GM12878 (cell line): ENCODE data around the gene CHRNE. TPM values are rescaled to one million over a fixed set of nuclear protein-coding genes. Genes with fewer than 3 reads are reported as not detected.

Source experiments
- ATAC-seq: fragments of 200-7000 bp; cut with Tn5 transposase; 3 replicates; pipeline ENCODE4 v1.9.1; 2020; ENCODE audit warnings: mild to moderate bottlenecking, moderate library complexity
- BruUV-seq: library from RNA; stranded (reverse); fragments of 400-500 nt; replicated peaks from 2 replicates; lab custom pipeline; 2021; lab: Mats Ljungman, UMichigan
- CTCF ChIA-PET: fragments of 300-600 bp; sonication (Branson Sonifier 250); formaldehyde crosslinking; extraction: SDS; loops from one replicate; lab custom pipeline; 2021; ENCODE audit warnings: inconsistent platforms; lab: Yijun Ruan, JAX
- POLR2A ChIA-PET: fragments of 350-600 bp; formaldehyde crosslinking; extraction: SDS; loops from one replicate; lab custom pipeline; 2021; ENCODE audit warnings: inconsistent platforms; lab: Charles Lee
- RAD21 ChIA-PET: fragments of 300-600 bp; sonication (Branson Sonifier 250); formaldehyde crosslinking; loops from one replicate; lab custom pipeline; 2023; ENCODE audit warnings: antibody characterized with exemption; ENCODE audit not compliant: unreplicated experiment; lab: Charles Lee
- SMC1A ChIA-PET: fragments of 300-600 bp; sonication (Branson Sonifier 250); formaldehyde crosslinking; loops from one replicate; lab custom pipeline; 2023; ENCODE audit not compliant: unreplicated experiment, uncharacterized antibody; lab: Charles Lee
- DNase-seq: peaks from one replicate; pipeline ENCODE4 v3.0.0-alpha.2; 2011; ENCODE audit warnings: low read depth, low spot score
- FAIRE-seq: peaks from 3 replicates; lab custom pipeline; 2011; peaks lifted over from hg19 to GRCh38; lab: Jason Lieb, UNC
- H2AFZ ChIP-seq: 2 replicates; pipeline ENCODE4 v1.6.0; 2011; ENCODE audit warnings: low read depth, low read length, control low read depth; ENCODE audit not compliant: control insufficient read depth
- H3K27ac ChIP-seq: 2 replicates; pipeline ENCODE4 v1.5.1; 2011; ENCODE audit warnings: control low read depth; ENCODE audit not compliant: control insufficient read depth, insufficient read depth
- H3K27me3 ChIP-seq, 2 experiments: replicated peaks in 1 of 2; 2 replicates each; pipeline versions ENCODE4 v1.6.0 to v1.6.1; 2011; ENCODE audit warnings: low read length in 1 of 2; ENCODE audit not compliant: control insufficient read depth in 2 of 2, insufficient read depth in 2 of 2
- H3K36me3 ChIP-seq, 2 experiments: 2 replicates each; pipeline ENCODE4 v1.5.1; 2011; ENCODE audit warnings: low read length in 1 of 2; ENCODE audit not compliant: control insufficient read depth in 2 of 2, insufficient read depth in 2 of 2
- H3K4me1 ChIP-seq: 2 replicates; pipeline ENCODE4 v1.6.1; 2011; ENCODE audit warnings: mild to moderate bottlenecking, low read length, moderate library complexity, mixed read lengths; ENCODE audit not compliant: control insufficient read depth, insufficient read depth
- H3K4me2 ChIP-seq: 2 replicates; pipeline ENCODE4 v1.6.0; 2011; ENCODE audit warnings: control low read depth; ENCODE audit not compliant: control insufficient read depth, insufficient read depth
- H3K4me3 ChIP-seq: fragments of 200-600 bp; sonication (generic); 2 replicates; pipeline ENCODE4 v1.5.1; 2016
- H3K79me2 ChIP-seq: 2 replicates; pipeline ENCODE4 v1.6.0; 2011; ENCODE audit warnings: low read length; ENCODE audit not compliant: control insufficient read depth, insufficient read depth
- H3K9ac ChIP-seq: 2 replicates; pipeline ENCODE4 v1.8.0; 2011; ENCODE audit warnings: low read length, control low read depth, mixed read lengths; ENCODE audit not compliant: control insufficient read depth, insufficient read depth
- H3K9me3 ChIP-seq: replicated peaks from 3 replicates; pipeline ENCODE4 v1.5.1; 2011; ENCODE audit warnings: mild to moderate bottlenecking, low read length; ENCODE audit not compliant: control insufficient read depth, insufficient read depth
- H4K20me1 ChIP-seq: 2 replicates; pipeline ENCODE4 v1.6.0; 2011; ENCODE audit not compliant: control insufficient read depth, insufficient read depth
- HDAC6 ChIP-seq: fragments of 200-600 bp; sonication (generic); IDR thresholded peaks from one replicate; pipeline ENCODE4 v1.8.0; 2017; ENCODE audit warnings: antibody characterized with exemption; ENCODE audit not compliant: unreplicated experiment
- JUNB ChIP-seq: IDR thresholded peaks from 2 replicates; pipeline ENCODE4 v1.6.1; 2016; ENCODE audit warnings: antibody characterized with exemption, mild to moderate bottlenecking
- NBN ChIP-seq: fragments of 450-650 bp; IDR thresholded peaks from 2 replicates; pipeline ENCODE4 v1.6.1; 2016
- SMARCA5 ChIP-seq: fragments of 450-650 bp; IDR thresholded peaks from 2 replicates; pipeline ENCODE4 v1.6.1; 2017; ENCODE audit warnings: mild to moderate bottlenecking
- WGBS: methylation state at CpG from one replicate; pipeline ENCODE4 v1.1.6; 2016; ENCODE audit warnings: low lambda C conversion rate; ENCODE audit not compliant: insufficient replicate concordance, insufficient coverage; ENCODE audit errors: missing lambda C conversion rate; 5-methylcytosine and 5-hydroxymethylcytosine counted together
- in situ Hi-C: fragments of 300-500 bp; cut with MboI; formaldehyde crosslinking; loops from 9 replicates; pipeline ENCODE4 v1.14.3; 2018; ENCODE audit warnings: mixed read lengths
- intact Hi-C: fragments of 100-400 bp; cut with micrococcal nuclease; formaldehyde crosslinking; loops from one replicate; pipeline ENCODE4 v1.14.2; 2022; ENCODE audit not compliant: unreplicated experiment
- polyA plus RNA-seq, 11 experiments: library from polyadenylated mRNA; depleted of rRNA in 4 of 11; unstranded in 6 of 11; stranded (reverse) in 5 of 11; fragments of >200 nt; fragmentation: Nextera tagmentation in 4 of 11; fragmentation: Illumina TruSeq in 1 of 11; extraction: Ambion mirVana in 4 of 11; extraction: Trizol in 1 of 11; gene quantifications; 1 replicate in 1 of 11; 2 replicates in 10 of 11; pipeline versions ENCODE4 v1.2.1 to v1.2.3, GENCODE V29; 2011 to 2016; ENCODE audit warnings: inconsistent platforms in 2 of 11, missing spikeins in 2 of 11, low read depth in 1 of 11
- total RNA-seq, 4 experiments: library from RNA; depleted of rRNA in 3 of 4; stranded (reverse); fragments of >200 nt in 3 of 4; fragmentation: Illumina TruSeq in 1 of 4; extraction: Trizol in 1 of 4; gene quantifications; 2 replicates each; pipeline versions ENCODE4 v1.2.1 to v1.2.3, GENCODE V29; 2013 to 2021

Gene CHRNE
- total and polyA plus RNA-seq, 10 of the 15 experiments (the other 5 are each of a cell fraction or from before 2014, with no cell fraction given): 0.05 to 0.11 (median 0.08) TPM; not detected in 6

DNA sequence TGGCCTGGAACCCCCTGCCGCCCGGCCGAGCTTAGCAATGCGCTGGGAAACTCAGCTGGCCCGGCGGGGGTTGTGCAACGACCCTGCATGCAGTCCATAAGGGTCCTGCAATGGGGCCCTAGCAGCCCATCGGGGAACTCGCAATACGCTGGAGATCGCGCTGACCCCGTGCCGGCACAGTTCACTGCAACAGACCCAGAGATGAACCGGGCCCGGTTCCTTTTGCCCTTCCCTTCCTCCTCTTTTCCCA is 36.6 kb upstream of the CHRNE start:
- CTCF ChIA-PET: interaction anchor here (1.1 to 3.5 kb wide), 11 partner anchors 12 to 207 kb away, joined by 3 to 28 read pairs (median 4); partner anchors contain the start of genes C17orf107, CHRNE, ENO3 and SPAG7
- H3K4me1 ChIP-seq: peaks cover 38% of the 10 kb centered on the region
- TF ChIP-seq NBN (0 out of 2 replicates have a peak, but pooled peaks have one; percentile 37), SMARCA5 (0 out of 2 replicates have a peak, but pooled peaks have one; percentile 74), HDAC6 (peak; percentile 39), JUNB (no peak)
- TF ChIP-seq, all 136 proteins: peak for 3
- BruUV-seq: no TSS peak
- DNase-seq: no peak
- POLR2A ChIA-PET: interaction anchor here (0.6 to 17.5 kb wide), 18 partner anchors 9 to 1504 kb away, joined by 3 to 272 read pairs (median 4); partner anchors contain the start of genes CAMTA2, DERL2, ENO3 and INCA1
- WGBS: 1% methylated on average over 16 of the region's 16 CpGs
- RAD21 ChIA-PET: interaction anchor here (0.8 to 2.8 kb wide), 9 partner anchors 9 to 384 kb away, joined by 3 to 31 read pairs (median 4); partner anchors contain the start of genes ARRB2, CHRNE, MYBBP1A and PFN1
- SMC1A ChIA-PET: interaction anchor here (0.8 to 4.5 kb wide), 12 partner anchors 13 to 317 kb away, joined by 3 to 38 read pairs (median 4); partner anchors contain the start of genes CAMTA2, CHRNE, ENO3 and SPAG7
- Histone ChIP-seq H3K79me2 (peaks cover 62% of the 10 kb centered on the region), H3K9me3 (no peaks in the 10 kb centered on the region), H3K4me3 (peak overlapping the region; percentile 92), H3K27me3 (no peaks in the 10 kb centered on the region), H4K20me1 (no peaks in the 10 kb centered on the region), H3K9ac (peak overlapping the region; percentile 98), H3K36me3 (peaks cover 12 to 25% of the 10 kb centered on the region in 2 experiments), H3K4me2 (peak overlapping the region; percentile 98), H3K27ac (peak overlapping the region; percentile 97), H2AFZ (peak overlapping the region; percentile 77)
- intact Hi-C loops: no loop called here
- no peak for FAIRE-seq
- peak; percentile 1 for ATAC-seq
- in situ Hi-C loops: no loop called here
